ENCODE results near the gene SLC6A3. TPM values are rescaled to one million over a fixed set of nuclear protein-coding genes. Genes with fewer than 3 reads are reported as not detected.

SLC6A3 gene
- total RNA-seq, 1 donor from 2014 or later = not detected

- Histone ChIP-seq H3K36me3 (no peaks in the 10 kb centered on the region), H3K4me3 (no peak overlapping the region), H3K4me1 (no peaks in the 10 kb centered on the region), H3K9me3 (replicated peaks) (no peaks in the 10 kb centered on the region), H3K27ac (replicated peaks) (no peak overlapping the region), H3K27me3 (ENCODE audit: low read depth) (peaks cover 30% of the 10 kb centered on the region)
- no peak for DNase-seq
- TF ChIP-seq, protein P1, sequence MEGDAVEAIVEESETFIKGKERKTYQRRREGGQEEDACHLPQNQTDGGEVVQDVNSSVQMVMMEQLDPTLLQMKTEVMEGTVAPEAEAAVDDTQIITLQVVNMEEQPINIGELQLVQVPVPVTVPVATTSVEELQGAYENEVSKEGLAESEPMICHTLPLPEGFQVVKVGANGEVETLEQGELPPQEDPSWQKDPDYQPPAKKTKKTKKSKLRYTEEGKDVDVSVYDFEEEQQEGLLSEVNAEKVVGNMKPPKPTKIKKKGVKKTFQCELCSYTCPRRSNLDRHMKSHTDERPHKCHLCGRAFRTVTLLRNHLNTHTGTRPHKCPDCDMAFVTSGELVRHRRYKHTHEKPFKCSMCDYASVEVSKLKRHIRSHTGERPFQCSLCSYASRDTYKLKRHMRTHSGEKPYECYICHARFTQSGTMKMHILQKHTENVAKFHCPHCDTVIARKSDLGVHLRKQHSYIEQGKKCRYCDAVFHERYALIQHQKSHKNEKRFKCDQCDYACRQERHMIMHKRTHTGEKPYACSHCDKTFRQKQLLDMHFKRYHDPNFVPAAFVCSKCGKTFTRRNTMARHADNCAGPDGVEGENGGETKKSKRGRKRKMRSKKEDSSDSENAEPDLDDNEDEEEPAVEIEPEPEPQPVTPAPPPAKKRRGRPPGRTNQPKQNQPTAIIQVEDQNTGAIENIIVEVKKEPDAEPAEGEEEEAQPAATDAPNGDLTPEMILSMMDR (IDR thresholded peaks at IDR 0.05; ENCODE audit: borderline replicate concordance) = no peak
- intact Hi-C loops (cut with micrococcal nuclease) = no loop called here
Observed at GRCh38 chr5:1419476-1420210, 25.6 kb downstream of the SLC6A3 start.

- no peak overlapping the region for H3K27ac ChIP-seq (replicated peaks)
- no peak for DNase-seq
- no peak overlapping the region for H3K4me3 ChIP-seq
- peaks cover 33% of the 10 kb centered on the region for H3K27me3 ChIP-seq (ENCODE audit: low read depth)
- H3K4me1 ChIP-seq = no peaks in the 10 kb centered on the region
- H3K36me3 ChIP-seq = no peaks in the 10 kb centered on the region
- intact Hi-C loops (cut with micrococcal nuclease) = no loop called here
- TF ChIP-seq, protein P1 (IDR thresholded peaks at IDR 0.05; ENCODE audit: borderline replicate concordance) = no peak
- H3K9me3 ChIP-seq (replicated peaks) = no peaks in the 10 kb centered on the region
Observed at GRCh38 chr5:1418921-1419280, 26.3 kb downstream of the SLC6A3 start.

- Histone ChIP-seq H3K4me3 (no peak overlapping the region), H3K4me1 (no peaks in the 10 kb centered on the region), H3K27me3 (ENCODE audit: low read depth) (peaks cover 33% of the 10 kb centered on the region), H3K36me3 (no peaks in the 10 kb centered on the region), H3K27ac (replicated peaks) (no peak overlapping the region), H3K9me3 (replicated peaks) (no peaks in the 10 kb centered on the region)
- DNase-seq = no peak
- intact Hi-C loops (cut with micrococcal nuclease) = no loop called here
- TF ChIP-seq, protein P1 (IDR thresholded peaks at IDR 0.05; ENCODE audit: borderline replicate concordance) = no peak
Observed at GRCh38 chr5:1418238-1418920, 26.9 kb downstream of the SLC6A3 start.

DNA sequence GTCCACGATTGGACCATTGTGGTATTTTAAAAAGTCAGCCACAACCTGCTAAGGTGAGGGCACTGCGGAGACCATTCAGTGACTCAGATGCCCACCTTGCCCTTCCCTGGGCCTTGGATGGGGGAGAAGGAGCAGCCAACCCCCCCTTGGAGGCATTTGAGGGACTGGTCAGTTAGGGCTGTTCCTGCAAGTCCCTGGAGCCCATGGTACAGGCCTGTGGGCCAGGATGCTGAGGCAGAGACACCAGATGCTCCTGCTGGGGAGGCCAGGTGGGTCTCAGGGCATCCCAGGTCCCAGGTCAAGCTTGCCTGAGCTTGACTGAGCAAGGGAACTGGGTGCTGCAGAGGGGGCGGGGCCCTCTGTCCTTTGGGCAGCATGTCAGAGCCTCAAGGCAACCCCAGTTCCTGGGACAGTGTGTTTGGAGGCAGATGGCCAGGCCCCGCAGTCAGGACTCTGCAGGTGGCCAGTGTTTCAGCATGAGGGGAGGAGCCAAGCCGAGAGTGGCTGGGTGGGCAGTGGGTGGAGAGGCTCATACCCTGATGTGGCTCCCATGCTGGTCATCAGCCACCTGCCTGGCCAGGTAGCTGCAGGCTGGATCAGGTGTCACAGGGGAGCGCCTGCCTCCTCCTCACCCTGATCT, 27.5 kb downstream of the SLC6A3 start:
- TF ChIP-seq, protein P1 (IDR thresholded peaks at IDR 0.05; ENCODE audit: borderline replicate concordance) = no peak
- intact Hi-C loops (cut with micrococcal nuclease) = no loop called here
- DNase-seq = peak; percentile 1
- no peak overlapping the region for H3K27ac ChIP-seq (replicated peaks)
- H3K4me1 ChIP-seq = no peaks in the 10 kb centered on the region
- no peak overlapping the region for H3K4me3 ChIP-seq
- no peaks in the 10 kb centered on the region for H3K36me3 ChIP-seq
- H3K9me3 ChIP-seq (replicated peaks) = no peaks in the 10 kb centered on the region
- H3K27me3 ChIP-seq (ENCODE audit: low read depth) = peaks cover 40% of the 10 kb centered on the region

DNA sequence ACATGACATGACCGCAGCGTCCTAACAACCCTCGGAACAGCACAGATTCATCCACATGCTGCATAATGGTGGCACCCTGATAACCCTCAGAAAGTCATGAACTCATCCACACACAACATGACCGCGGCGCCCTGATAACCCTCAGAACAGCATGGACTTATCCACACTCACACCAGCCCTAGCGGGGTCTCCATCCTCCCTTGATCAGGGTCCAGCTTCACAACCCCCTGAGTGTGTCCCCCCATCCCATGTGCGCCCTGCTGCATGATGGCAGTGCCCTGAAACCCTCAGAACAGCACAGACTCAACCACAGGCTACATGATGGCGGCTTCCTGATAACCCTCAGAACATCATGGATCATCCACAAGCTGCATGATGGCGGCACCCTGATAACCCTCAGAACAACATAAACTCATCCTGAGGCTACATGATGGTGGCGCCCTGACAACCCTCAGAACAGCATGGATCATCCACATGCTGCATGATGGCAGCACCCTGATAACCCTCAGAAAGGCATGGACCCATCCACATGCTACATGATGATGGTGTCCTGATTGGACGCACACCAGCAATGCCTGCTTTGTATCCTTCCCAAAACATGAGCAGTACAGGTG, 28.3 kb downstream of the SLC6A3 start:
- Histone ChIP-seq H3K36me3 (no peaks in the 10 kb centered on the region), H3K9me3 (replicated peaks) (no peaks in the 10 kb centered on the region), H3K4me1 (no peaks in the 10 kb centered on the region), H3K27me3 (ENCODE audit: low read depth) (peaks cover 48% of the 10 kb centered on the region), H3K4me3 (no peak overlapping the region), H3K27ac (replicated peaks) (no peak overlapping the region)
- intact Hi-C loops (cut with micrococcal nuclease) = no loop called here
- TF ChIP-seq, protein P1 (IDR thresholded peaks at IDR 0.05; ENCODE audit: borderline replicate concordance) = no peak
- DNase-seq = peak; percentile 7
